HEK293 (cell line): ENCODE results near the gene ZFAND3.

ENCODE experiments used
- CTCF ChIA-PET: fragments of 350-600 bp; formaldehyde crosslinking; extraction: SDS; loops from one replicate; lab custom pipeline; 2021; ENCODE audit warnings: antibody characterized with exemption; lab: Yijun Ruan, JAX
- POLR2A ChIA-PET: fragments of 300-600 bp; formaldehyde crosslinking; extraction: SDS; loops from one replicate; lab custom pipeline; 2020; ENCODE audit warnings: antibody characterized with exemption, inconsistent platforms; lab: Yijun Ruan, JAX
- H3K27ac ChIP-seq: fragments of 200-500 bp; sonication (Bioruptor generic); 2 replicates; pipeline ENCODE4 v1.5.1; 2014; ENCODE audit warnings: low read depth, low read length, control low read depth, inconsistent platforms; ENCODE audit errors: extremely low read depth
- H3K36me3 ChIP-seq, 2 experiments: fragments of 200-500 bp in 1 of 2; sonication (Bioruptor generic) in 1 of 2; 1 replicate in 1 of 2; 2 replicates in 1 of 2; pipeline ENCODE4 v1.5.1; 2014 to 2017; ENCODE audit warnings: inconsistent platforms in 2 of 2, low read length in 2 of 2; ENCODE audit not compliant: control insufficient read depth in 2 of 2, insufficient read depth in 1 of 2
- H3K4me1 ChIP-seq: fragments of 200-500 bp; sonication (Bioruptor generic); 2 replicates; pipeline ENCODE4 v1.5.1; 2014; ENCODE audit warnings: mild to moderate bottlenecking, low read length, inconsistent platforms; ENCODE audit not compliant: control insufficient read depth, insufficient read depth
- H3K4me3 ChIP-seq: 2 replicates; pipeline ENCODE4 v1.5.1; 2011; ENCODE audit warnings: low read depth, mild to moderate bottlenecking, control low read depth, low read length, moderate library complexity
- H3K9me3 ChIP-seq: fragments of 200-500 bp; sonication (Bioruptor generic); 2 replicates; pipeline ENCODE4 v1.5.1; 2014; ENCODE audit warnings: low read depth, low read length, inconsistent platforms; ENCODE audit not compliant: control insufficient read depth, insufficient read depth
- HOXA7 ChIP-seq: sonication (generic); formaldehyde crosslinking; IDR thresholded peaks from 2 replicates; pipeline ENCODE4 v1.8.1; 2022; ENCODE audit warnings: missing genetic modification reagents, borderline replicate concordance
- SP2 ChIP-seq: fragments of 450-650 bp; formaldehyde crosslinking; IDR thresholded peaks from 2 replicates; pipeline ENCODE4 v1.5.1; 2016; ENCODE audit warnings: missing biosample characterization, missing genetic modification characterization
- ZBTB10 ChIP-seq: fragments of 450-650 bp; formaldehyde crosslinking; IDR thresholded peaks from 2 replicates; pipeline ENCODE4 v1.5.1; 2016; ENCODE audit warnings: missing biosample characterization, missing genetic modification characterization
- ZBTB17 ChIP-seq: fragments of 450-650 bp; formaldehyde crosslinking; IDR thresholded peaks from 2 replicates; pipeline ENCODE4 v1.5.1; 2016; ENCODE audit warnings: missing biosample characterization, missing genetic modification characterization
- ZBTB44 ChIP-seq: fragments of 450-650 bp; IDR thresholded peaks from 2 replicates; pipeline ENCODE4 v1.5.1; 2018; ENCODE audit warnings: missing biosample characterization, mild to moderate bottlenecking, missing genetic modification characterization
- ZBTB8A ChIP-seq: fragments of 450-650 bp; formaldehyde crosslinking; IDR thresholded peaks from 2 replicates; pipeline ENCODE4 v1.5.1; 2016; ENCODE audit warnings: missing biosample characterization, missing genetic modification characterization
- ZIC2 ChIP-seq: fragments of 450-650 bp; formaldehyde crosslinking; IDR thresholded peaks from 2 replicates; pipeline ENCODE4 v1.5.1; 2016; ENCODE audit warnings: missing biosample characterization, missing genetic modification characterization
- ZNF239 ChIP-seq: fragments of 450-650 bp; formaldehyde crosslinking; IDR thresholded peaks from 2 replicates; pipeline ENCODE4 v1.5.1; 2016; ENCODE audit warnings: missing biosample characterization, missing genetic modification characterization
- ZNF302 ChIP-seq: fragments of 450-650 bp; formaldehyde crosslinking; IDR thresholded peaks from 2 replicates; pipeline ENCODE4 v1.5.1; 2016; ENCODE audit warnings: missing biosample characterization, missing genetic modification characterization, low read depth
- ZNF677 ChIP-seq: fragments of 450-650 bp; IDR thresholded peaks from 2 replicates; pipeline ENCODE4 v1.5.0; 2018; ENCODE audit warnings: missing biosample characterization, mild to moderate bottlenecking, missing genetic modification characterization, moderate library complexity
- ZNF701 ChIP-seq: fragments of 450-650 bp; formaldehyde crosslinking; IDR thresholded peaks from 2 replicates; pipeline ENCODE4 v1.5.1; 2016; ENCODE audit warnings: missing biosample characterization, missing genetic modification characterization
- ZSCAN18 ChIP-seq: fragments of 450-650 bp; formaldehyde crosslinking; IDR thresholded peaks from 2 replicates; pipeline ENCODE4 v1.5.1; 2016; ENCODE audit warnings: missing biosample characterization, missing genetic modification characterization
- ZXDB ChIP-seq: fragments of 450-650 bp; formaldehyde crosslinking; IDR thresholded peaks from 2 replicates; pipeline ENCODE4 v1.5.1; 2016; ENCODE audit warnings: missing biosample characterization, missing genetic modification characterization
- TF ChIP-seq, protein P1 (sequence below): fragments of 450-650 bp; formaldehyde crosslinking; IDR thresholded peaks from 2 replicates; pipeline ENCODE4 v1.5.1; 2016; ENCODE audit warnings: missing biosample characterization, missing genetic modification characterization
- TF ChIP-seq, protein P2 (sequence below): fragments of 450-650 bp; formaldehyde crosslinking; IDR thresholded peaks from 2 replicates; pipeline ENCODE4 v1.5.1; 2017; ENCODE audit warnings: missing biosample characterization, missing genetic modification characterization

Gene ZFAND3

GRCh38 chr6:37998366-37998765, 178.8 kb downstream of the ZFAND3 start:
- ChIA-PET CTCF (interaction anchor here (0.7 to 0.8 kb wide), 2 partner anchors 13 to 27 kb away, joined by 3 read pairs; no protein-coding TSS in a partner anchor), POLR2A (no interaction called here)
- Histone ChIP-seq H3K9me3 (no peaks in the 10 kb centered on the region), H3K4me3 (no peak overlapping the region), H3K4me1 (peaks cover 22% of the 10 kb centered on the region), H3K27ac (no peak overlapping the region), H3K36me3 (no peaks in the 10 kb centered on the region)
- TF ChIP-seq, protein P1, sequence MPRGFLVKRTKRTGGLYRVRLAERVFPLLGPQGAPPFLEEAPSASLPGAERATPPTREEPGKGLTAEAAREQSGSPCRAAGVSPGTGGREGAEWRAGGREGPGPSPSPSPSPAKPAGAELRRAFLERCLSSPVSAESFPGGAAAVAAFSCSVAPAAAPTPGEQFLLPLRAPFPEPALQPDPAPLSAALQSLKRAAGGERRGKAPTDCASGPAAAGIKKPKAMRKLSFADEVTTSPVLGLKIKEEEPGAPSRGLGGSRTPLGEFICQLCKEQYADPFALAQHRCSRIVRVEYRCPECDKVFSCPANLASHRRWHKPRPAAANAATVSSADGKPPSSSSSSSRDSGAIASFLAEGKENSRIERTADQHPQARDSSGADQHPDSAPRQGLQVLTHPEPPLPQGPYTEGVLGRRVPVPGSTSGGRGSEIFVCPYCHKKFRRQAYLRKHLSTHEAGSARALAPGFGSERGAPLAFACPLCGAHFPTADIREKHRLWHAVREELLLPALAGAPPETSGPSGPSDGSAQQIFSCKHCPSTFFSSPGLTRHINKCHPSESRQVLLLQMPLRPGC, result no peak
- TF ChIP-seq ZBTB10 (no peak), ZBTB44 (no peak), ZBTB17 (tag by site-specific recombination) (no peak), ZXDB (tag by site-specific recombination) (no peak), SP2 (tag by site-specific recombination) (no peak), ZSCAN18 (tag by site-specific recombination) (no peak), ZNF239 (tag by site-specific recombination) (no peak), ZNF677 (tag by site-specific recombination) (no peak), ZNF302 (tag by site-specific recombination) (no peak), HOXA7 (no peak), ZNF701 (tag by site-specific recombination) (no peak)
- TF ChIP-seq, protein P2, sequence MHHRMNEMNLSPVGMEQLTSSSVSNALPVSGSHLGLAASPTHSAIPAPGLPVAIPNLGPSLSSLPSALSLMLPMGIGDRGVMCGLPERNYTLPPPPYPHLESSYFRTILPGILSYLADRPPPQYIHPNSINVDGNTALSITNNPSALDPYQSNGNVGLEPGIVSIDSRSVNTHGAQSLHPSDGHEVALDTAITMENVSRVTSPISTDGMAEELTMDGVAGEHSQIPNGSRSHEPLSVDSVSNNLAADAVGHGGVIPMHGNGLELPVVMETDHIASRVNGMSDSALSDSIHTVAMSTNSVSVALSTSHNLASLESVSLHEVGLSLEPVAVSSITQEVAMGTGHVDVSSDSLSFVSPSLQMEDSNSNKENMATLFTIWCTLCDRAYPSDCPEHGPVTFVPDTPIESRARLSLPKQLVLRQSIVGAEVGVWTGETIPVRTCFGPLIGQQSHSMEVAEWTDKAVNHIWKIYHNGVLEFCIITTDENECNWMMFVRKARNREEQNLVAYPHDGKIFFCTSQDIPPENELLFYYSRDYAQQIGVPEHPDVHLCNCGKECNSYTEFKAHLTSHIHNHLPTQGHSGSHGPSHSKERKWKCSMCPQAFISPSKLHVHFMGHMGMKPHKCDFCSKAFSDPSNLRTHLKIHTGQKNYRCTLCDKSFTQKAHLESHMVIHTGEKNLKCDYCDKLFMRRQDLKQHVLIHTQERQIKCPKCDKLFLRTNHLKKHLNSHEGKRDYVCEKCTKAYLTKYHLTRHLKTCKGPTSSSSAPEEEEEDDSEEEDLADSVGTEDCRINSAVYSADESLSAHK, result no peak
- TF ChIP-seq, all 188 proteins: peak for 0

GRCh38 chr6:38001386-38001785, 181.9 kb downstream of the ZFAND3 start:
- no peak overlapping the region for H3K4me3 ChIP-seq
- peaks cover 10% of the 10 kb centered on the region for H3K4me1 ChIP-seq
- no peaks in the 10 kb centered on the region for H3K36me3 ChIP-seq
- TF ChIP-seq ZIC2 (tag by site-specific recombination), result no peak
- TF ChIP-seq ZBTB8A, result no peak
- H3K27ac ChIP-seq, result no peak overlapping the region
- ChIA-PET POLR2A (no interaction called here), CTCF (interaction anchor here (0.6 to 0.7 kb wide), 2 partner anchors 479 to 777 kb away, joined by 4 read pairs; no protein-coding TSS in a partner anchor)
- no peaks in the 10 kb centered on the region for H3K9me3 ChIP-seq
